GM21717 (cell line): Measurements from ENCODE around the gene SERINC5.
"Not testable (repeated sequence)": the region's sequence is repeated elsewhere in the genome, so short reads cannot be mapped to it uniquely, and the experiment has no call there.

Experiments
- ATAC-seq: cut with Tn5 transposase; IDR thresholded peaks from one replicate; pipeline ENCODE4 v1.9.1; 2021; ENCODE audit warnings: mild to moderate bottlenecking, moderate library complexity; ENCODE audit not compliant: unreplicated experiment

SERINC5 gene

DNA sequence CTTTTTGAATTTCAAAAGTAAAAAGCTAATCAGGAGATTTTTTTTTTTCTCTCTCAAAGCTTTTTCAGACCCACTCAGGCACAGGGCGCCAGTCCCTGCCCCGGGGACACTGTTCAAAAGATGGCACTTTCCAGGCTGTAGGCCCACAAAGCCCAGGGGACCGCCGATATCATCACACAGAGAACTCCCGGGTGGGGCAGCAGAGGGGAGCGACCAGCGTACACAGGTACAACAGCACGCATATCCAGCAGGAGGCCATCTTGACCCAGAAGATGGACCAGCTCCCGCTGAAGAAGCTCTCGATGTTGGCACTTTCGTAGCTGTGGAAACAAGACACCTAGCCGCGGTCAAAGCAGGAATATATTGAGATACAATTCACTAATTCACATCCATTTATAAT is 112.4 kb downstream of the SERINC5 start:
- ATAC-seq: no peak

DNA sequence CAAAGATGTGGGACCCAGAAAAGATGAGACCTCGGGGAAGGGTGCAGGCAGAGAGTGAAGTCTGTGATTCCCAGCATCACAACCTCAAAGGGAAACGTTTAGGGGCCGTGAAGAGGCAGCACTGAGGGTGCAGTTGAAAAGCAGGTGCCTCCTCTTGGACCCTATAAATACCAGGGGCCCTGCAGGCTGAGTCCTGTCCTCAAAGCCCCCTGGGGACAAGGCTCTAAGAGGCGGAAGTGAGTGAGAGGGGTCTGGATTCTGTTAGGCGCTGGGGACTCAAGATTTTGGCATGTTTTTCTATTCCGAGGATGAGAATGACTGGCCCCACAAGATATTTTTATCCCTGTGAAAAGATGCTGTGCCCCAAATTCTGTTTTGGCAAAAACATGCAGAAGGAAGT is 112.9 kb downstream of the SERINC5 start:
- ATAC-seq: no peak

DNA sequence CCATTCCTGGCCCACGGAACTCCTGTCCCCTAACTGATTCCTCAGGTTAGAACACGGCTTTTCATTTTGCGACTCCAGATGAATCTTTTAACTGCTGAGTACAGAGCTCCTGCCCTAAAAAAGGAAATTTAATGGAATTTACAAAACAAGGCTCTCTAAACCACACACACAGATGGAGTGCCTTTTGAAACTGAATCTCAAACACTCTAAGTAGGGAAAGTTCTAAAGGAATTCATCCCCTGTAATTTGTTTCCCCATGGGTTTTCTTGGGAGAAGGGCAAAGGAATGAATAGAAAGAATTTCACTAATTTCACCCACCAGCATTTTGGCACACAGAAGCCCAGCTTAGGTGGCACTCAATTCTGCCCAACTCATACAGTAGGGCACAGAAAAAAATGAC is 114.2 kb downstream of the SERINC5 start:
- ATAC-seq: no peak

DNA sequence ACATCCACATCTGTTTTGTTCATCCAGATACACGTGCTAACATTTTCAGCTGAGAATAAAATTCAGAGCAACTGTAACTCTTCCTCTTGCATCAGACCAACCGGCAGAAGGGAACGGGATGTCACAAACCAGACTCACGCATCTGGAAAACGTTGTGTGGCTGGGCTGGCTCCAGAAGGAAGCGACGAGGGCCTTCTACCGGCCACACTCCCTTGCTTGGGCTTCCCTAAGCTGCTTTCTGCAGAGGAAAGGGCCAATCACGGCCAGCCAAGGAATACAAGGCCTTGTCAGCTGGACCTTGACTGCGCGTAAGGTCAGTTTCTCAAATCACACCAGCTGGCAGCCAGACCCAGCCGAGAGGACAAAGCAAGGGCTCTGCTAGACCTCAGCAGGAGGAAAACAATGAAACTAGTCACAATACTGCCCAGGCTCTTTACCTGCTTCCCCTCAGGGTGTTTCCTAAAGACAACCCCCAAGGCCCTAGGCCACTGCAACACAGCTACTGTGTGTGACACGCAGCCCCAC is 114.6 kb downstream of the SERINC5 start:
- ATAC-seq: no peak

DNA sequence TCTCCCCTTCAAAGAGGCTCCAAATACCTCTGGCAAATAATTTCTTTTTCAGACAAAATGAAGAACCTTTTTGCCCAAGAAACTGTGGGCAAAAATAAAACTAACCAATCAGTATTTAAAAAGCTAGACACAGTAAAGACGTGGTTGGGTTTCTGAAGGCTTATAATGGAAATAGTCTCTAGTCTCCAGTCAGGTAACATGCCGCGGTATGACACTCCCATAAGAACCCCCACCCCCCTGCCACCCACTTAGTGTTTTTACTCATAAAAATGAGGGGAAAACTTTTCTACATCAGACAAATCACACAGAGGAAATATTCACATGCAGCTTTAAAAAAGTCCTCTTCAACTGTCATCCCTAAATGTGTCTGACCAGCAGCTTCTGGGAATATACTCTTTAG is 115.4 kb downstream of the SERINC5 start:
- ATAC-seq: no peak

DNA sequence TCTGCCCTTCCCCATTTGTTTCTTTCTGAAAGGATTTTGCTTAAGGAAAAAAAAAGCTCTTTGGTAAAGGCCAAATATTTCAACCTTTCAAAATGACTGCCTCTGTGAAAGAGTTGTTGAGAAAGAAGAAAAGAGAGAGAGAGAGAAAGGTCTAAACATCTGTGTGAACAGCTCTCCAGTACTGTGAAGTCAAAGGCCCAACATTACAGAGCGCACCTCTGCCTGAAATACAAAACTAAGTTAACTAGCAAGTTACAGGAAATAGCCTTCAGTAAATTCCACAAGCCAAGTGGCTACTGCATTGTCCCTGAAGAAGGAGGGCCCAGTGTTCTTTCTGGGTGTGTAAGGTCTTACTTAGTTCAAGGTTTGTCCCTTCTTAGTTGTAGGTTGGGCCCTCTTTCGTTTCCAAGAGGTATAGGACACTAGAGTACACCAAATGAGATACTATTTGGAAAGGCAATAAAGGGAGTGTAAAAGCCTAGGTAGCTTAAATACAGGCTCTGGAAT is 116.3 kb downstream of the SERINC5 start:
- no peak for ATAC-seq

DNA sequence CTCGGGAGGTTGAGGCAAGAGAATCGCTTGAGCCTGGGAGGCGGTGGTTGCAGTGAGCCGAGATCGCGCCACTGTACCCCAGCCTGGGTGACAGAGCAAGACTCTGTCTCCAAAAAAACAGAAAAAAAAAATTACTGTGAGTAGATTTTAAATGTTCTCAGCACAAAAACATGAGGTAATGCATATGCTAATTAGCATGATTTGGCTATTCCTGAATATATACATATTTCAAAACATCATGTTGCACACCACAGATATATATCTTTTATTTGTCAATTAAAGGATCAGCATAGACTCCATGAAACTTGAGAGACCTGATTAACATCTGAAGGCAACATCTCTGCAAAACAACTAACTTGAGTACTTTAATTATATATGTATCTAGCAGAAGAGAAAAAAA is 117.4 kb downstream of the SERINC5 start:
- ATAC-seq: no peak

DNA sequence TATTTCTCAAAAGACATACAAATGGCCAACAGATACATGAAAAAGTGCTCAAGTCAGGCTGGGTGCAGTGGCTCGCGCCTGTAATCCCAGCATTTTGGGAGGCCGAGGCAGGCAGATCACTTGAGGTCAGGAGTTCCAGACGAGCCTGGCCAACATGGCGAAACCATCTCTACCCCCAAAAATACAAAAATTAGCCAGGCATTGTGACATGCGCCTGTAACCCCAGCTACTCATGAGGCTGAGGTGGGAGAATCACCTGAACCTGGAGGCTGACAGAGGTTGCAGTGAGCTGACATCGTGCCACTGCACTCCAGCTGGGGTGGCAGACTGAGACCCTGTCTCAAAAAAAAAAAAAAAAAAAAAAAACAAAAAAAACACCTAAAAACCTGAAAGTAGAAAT is 119.0 kb downstream of the SERINC5 start:
- ATAC-seq: not testable (repeated sequence)

DNA sequence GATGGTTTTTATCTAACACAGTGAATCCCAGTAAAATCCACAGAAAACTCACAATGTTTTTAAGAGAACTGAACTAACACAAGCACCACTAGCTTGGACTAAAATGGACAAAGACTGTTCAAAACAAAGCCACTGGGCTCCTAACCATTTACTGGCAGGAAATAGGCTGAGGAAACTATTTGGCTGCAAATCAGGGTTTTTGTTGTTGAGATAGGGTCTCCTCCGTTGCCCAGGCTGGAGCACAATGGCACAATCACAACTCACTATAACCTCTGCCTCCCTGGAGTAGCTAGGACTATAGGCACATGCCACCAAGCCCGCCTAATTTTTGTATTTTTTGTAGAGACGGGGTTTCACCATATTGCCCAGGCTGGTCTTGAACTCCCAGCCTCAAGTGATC is 121.0 kb downstream of the SERINC5 start:
- no peak for ATAC-seq

DNA sequence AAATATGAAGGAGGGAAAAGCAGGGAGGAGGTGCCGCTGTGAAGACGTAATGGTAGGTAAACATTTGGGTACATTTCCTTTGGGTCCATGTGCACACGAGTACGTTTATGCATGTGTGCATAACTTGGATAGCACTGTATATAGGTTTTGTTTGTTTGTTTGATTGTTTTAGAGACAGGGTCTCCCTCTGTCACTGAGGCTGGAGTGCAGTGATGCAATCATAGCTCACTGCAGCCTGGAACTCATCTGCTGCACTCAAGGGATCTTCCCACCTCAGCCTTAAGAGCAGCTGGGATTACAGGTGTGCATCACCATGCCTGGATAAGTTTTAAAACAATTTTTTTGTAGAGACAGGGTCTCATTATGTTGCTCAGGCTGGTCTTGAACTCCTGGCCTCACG is 126.7 kb downstream of the SERINC5 start:
- no peak for ATAC-seq

DNA sequence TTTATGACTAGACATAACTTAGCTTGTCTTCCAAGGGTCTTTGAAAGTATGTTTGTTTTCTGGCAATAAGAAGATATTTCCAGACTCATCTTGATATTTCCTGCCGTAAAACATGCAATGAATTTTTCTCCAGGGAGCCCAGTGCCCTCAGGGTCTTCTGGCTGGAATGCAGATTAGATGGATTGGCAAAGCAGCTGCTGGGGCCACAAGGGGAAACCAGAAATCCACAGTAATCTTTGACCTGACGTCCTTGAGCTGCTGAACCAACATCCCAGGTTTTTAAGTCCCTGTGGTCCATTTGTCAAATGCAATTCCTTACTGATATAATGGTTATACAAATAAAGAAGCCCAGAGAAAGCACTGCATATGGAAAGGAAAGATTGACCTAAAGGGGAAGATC is 127.7 kb downstream of the SERINC5 start:
- no peak for ATAC-seq

DNA sequence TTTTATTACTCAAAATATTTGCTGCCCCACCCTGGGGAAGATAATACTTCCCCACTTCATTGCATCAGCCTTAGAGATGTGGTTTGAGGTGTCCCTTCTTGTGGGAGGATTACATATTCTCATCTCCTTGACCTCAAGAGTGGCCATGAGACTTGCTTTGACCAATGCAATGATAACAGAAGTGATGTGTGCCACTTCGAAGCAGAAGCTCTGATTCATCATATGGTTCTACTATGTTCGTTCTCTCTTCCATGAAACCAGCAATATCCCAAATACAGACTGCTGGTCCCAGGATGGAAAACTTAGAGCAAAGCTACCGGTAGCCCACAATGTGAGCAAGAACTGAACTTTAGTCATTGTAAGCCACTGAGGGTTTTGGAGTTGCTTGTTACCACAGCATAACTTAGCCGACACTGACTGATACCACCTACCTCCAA is 128.7 kb downstream of the SERINC5 start:
- no peak for ATAC-seq

DNA sequence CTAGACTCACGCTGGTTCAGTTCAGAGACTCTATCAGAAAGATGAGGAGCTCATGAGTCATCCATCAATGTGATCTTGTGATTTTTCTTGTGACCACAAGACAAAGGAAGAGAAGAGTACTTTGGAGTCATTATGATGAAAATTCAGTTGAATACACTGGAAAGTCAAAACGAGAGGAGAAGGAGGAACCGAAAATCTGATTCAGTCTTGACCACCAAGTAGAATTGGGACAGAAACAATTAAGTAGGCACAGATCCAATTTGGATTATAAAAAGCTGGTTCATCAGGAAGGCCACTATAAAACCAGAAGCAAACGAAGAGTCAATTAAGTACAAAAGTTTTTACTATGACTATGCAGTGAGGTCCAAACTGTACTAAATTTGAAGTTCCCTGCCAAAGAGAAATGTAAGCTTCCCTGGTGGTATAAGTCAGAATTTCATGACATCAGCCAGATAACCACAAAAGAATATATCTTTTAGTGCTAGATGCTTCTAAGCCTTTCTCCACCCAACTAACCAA is 129.8 kb downstream of the SERINC5 start:
- peak; percentile 71 for ATAC-seq

DNA sequence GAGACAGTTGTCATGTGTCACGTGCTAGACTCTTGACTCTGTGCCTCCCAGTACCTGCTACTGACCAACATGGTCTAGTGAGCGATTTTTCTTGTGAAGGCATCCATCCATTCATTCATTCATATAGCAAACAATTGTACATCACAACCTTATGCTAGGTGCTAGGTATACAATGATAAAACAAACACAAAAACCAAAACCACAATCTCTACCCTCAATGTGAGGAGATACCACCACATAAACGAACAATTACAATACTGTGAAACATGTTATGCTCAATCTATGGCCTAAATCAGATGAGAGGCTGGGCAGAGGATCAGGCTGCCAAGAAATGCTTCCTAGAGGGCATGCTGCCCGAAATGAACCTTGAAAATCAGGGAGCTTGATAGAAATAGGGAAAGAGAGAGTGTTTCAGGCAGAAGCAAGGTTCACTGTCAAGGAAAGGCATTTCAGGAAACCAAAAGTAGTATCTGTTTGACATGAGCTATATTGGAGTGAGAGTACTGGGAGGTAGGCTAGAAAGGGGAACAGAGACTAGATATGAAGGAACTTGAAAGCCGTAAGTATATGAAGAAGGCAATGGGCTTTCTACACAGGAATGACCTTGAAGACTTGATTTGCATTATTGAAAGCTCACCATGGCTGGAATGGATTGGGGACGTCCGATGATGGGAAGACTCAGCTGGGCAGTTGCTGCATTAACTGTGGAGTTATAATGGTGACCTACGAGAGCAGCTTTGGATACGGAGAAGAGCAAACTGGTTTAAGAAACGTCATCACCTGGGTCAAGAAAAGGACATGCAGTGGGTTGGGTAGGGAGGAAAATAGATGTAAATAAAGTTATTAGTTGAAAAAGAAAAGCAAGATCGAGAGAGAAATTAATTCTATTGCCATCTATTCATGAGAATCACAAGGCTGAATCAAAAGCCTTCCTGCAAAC is 130.6 kb downstream of the SERINC5 start:
- ATAC-seq: peak; percentile 82

DNA sequence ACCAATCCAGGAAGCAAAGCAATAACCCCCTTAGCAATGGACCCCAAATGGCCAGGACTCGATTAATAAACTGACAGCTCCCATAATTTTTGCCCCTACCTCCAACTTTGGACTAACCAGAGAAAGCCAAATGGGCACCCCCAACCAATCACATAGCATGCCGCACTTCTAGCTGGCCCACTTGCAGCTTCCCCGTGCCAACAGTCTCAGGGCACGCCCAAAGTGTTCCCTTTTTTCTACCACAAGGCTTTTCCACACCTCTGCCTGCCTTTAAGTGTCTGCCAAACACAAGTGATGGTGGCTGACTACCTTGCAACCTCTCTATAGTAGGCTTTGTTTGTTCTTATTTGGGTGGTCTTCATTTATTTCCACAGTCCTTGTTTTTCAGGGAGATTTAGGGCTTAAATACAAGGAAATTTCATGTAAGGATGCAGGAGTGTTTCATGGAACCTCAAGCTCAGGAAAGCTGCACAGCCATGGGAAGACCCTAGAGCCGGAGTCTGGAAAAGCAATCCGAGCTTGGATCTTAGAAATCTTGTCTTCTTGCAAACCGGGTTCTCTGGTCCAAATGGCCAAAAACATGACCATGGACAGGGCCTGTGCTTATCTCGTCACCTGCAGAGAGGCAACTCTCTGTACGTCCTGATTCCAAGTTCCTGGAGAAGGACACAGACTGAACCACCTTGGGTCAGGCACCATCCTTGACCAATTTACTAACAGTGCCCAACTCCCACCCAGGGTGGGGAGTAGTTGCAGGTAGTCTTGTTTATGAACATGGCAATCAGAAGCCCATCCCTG is 131.5 kb downstream of the SERINC5 start:
- ATAC-seq: no peak

DNA sequence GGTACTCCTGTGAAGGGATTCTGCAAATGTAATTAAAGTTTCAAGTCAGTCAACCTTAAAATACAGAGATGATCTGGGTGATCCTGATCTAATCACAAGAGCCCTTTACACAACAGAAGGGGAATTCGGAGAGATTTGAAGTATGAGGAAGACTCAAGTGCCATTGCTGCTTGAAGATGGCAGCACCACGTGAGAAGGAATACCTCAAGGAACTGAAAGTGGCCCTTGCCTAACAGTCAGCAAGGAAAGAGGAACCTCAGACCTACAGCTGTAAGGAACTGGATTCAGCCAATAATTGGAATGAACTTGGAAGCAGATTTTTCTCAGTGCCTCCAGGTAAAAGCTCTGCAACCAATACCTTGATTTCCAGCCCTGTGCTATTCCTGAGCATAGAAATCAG is 133.3 kb downstream of the SERINC5 start:
- no peak for ATAC-seq

DNA sequence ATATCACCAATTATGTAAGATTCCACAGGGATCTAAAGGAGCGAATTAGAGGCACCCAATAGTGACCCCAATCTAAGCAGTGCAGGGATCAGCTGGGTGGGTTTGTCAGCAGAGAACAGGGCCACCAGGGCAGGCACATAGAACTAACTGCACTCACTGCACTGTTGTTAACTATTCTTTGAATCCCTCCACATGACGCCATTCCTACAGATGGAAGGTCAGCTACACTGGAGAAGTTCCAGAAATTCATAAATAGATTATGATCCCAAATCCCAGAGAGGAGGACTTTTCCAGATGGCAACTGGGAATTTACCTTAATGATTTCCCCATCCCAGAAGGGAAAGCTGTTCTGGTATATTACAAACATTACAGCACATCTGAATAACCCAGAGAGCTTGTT is 136.5 kb downstream of the SERINC5 start:
- no peak for ATAC-seq

DNA sequence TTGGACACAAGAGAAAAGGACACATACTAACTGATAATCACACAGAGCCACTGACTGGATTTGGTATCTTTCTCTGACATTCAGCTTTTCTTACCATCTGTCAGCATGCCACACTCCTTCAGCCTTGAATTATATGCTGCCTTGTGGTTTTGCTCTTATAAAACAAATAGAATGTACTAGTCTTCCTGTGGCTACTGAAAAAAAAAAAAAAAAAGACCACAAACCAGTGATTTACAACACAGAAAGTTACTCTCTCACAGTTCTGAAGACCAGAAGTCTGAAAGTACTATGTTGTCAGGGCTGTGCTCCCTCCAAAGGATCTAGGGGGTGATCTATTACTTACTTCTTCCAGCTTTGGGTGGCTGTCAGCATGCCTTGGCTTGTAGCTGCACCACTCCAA is 138.4 kb downstream of the SERINC5 start:
- no peak for ATAC-seq

DNA sequence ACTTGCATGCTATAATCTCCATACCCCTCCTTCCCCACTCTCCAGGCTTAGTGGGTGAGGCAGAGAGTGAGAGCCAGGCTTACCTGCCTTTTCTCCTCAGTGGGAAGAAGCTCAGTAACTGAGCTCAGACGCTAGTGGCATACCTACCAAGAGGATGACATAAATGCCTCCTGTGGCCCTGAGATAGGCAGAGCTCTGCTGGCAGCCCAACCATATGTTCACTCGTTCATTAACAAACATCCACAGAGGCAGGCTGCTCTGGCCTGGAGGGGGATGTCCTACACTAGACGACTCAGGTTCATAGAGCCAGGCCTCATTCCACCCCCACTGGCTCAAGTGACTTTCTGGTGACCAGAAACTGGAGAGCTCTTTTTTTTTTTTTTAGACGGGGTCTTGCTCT is 139.4 kb downstream of the SERINC5 start:
- no peak for ATAC-seq

DNA sequence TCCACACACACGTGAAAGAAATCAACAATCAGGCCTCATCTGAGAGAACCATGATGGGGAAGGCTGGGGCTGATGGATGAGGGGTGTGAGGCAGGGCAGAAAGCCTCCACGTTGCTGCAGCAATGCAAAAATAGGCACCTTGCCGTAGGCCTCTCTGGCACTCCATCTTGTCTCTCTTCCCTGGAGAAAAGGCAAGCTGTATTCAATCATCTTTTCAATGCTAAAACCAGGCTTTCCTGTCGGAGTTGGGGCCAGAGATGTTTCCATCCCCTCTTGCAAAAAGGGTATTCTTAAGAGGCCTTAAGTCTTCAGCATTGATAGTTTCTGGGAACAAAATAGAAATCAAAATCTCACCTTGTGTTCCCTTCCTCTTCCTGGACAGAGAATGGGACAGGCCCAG is 139.8 kb downstream of the SERINC5 start:
- no peak for ATAC-seq

DNA sequence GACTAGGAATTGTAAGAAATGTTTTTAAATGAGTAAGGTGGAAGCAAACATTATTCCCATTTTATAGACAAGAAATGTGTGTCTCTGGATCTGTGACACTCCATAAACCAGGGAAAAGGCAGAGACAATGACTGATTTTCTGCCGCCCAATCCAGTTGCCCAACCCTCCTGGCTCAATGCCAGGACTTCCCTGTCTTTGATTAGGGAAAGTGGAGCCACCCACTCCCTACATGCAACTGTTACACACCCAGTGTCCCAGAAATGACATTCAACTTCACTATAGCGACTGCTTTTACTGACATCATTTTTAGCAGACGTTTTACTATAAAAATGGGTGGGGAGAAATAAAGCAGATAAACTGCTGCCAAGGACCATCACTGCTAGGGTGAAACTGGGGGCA is 141.0 kb downstream of the SERINC5 start:
- ATAC-seq: no peak
